ENCODE measurements around the gene UGGT2.

DNA sequence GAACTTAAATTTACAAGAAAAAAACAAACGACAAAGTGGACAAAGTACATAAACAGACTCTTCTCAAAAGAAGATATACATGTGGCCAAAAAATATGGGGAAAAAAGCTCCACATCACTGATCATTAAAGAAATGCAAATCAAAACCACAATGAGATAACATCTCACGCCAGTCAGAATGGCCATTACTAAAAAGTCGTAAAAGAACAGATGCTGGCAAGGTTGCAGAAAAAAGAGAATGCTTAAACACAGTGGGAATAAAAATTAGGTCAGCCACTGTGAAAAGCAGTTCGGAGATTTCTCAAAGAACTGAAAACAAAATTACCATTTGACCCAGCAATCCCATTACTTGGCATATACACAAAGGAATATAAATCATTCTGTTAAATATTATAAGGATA lies 132.7 kb downstream of the UGGT2 start:
- no peak for TF ChIP-seq POLR2A (IDR thresholded peaks at IDR 0.05; ENCODE audit: low read length)
- TF ChIP-seq GATA1 (IDR thresholded peaks at IDR 0.05; ENCODE audit: low read depth, low read length) = no peak

Data from erythroblast (primary cell).